ENCODE results near the gene ZNF679. TPM values are rescaled to one million over a fixed set of nuclear protein-coding genes. Genes with fewer than 3 reads are reported as not detected.
"Not testable (repeated sequence)": the region's sequence is repeated elsewhere in the genome, so short reads cannot be mapped to it uniquely, and the experiment has no call there.

Gene ZNF679
- total RNA-seq, 1 donor from 2014 or later, result not detected

DNA sequence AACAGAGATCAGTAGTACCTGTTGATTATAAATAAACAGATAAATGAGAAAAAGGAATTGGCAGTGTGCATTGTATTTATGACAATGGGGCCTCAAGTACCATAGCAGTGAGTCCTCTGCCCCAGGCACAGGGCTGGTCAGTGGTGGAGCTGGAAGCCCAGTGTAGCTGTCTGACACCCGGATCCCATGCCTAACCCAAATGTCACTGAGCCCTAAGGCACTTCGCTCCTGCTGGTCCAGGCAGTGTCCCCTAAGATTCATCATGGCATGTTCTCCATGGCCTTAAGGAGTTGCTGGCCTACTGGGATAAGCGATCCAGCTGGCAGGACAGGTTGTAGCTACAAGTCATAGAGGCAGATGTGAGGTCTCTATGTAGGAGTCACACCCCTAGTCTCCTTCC is 82.2 kb downstream of the ZNF679 start:
- no peak for DNase-seq (ENCODE audit: low read depth in 2 of 2)

DNA sequence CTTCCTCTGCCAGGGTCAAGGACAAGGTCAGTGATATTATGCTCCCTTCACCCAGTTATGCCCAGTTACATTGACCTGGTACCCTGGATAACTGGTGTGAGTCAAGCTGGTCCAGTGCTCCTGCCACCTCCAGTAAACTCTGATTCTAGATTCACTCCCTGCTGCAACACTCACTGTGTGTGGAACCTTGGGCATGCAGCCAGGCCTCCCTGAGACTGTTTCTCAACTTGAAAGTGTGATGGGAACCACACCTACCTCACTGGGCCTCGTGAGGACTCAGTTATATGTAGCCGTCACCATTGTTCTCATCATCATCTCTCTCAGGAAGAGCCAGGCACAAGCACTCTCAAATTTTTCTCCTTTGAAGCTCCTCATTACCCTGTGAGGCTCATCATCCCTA is 84.6 kb downstream of the ZNF679 start:
- no peak for DNase-seq (ENCODE audit: low read depth in 2 of 2)

DNA sequence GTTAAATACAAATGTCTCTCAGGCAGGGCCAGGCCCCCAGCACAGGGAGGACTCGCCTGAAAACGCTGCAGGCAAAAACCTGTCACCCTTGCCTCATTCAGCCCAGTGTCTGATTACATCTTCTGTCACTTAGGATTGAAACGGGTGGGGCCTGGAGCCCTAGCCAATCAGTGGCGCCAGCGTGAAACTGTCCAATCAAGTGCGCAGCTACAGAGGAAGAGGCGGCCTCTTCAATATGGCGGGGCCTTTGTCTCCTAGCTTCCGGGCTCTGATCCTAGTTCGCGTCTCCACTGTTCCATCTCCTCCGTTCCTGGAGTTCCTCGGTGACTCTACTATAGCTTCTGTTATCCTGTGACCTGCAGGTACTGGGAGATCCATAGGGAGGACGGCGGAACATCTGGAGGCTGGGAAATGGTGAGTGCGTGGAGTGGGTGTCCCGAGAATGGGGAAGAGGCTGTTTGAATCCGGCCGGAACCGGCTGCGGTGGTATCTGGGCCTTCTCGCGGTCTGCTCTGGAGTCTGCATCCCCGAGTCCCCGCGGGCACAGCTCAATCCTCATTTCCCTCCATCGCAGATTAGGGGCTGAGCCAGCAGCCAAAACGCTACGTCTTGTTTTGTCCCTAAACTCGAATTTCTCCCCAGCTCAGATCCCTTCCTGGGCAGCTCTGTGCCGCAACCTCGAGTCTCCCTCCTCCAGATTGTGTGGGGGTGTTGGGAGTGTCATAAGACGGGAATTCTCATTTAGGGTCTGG is 85.6 kb downstream of the ZNF679 start, which contains the start of gene ZNF736:
TSS of gene ZNF736 (plus strand) at position 222 of the 752 bp plus-strand sequence. CDS start at position 412, 190 bp downstream.
- DNase-seq (ENCODE audit: low read depth in 2 of 2), result peak; percentile 92 to 94

DNA sequence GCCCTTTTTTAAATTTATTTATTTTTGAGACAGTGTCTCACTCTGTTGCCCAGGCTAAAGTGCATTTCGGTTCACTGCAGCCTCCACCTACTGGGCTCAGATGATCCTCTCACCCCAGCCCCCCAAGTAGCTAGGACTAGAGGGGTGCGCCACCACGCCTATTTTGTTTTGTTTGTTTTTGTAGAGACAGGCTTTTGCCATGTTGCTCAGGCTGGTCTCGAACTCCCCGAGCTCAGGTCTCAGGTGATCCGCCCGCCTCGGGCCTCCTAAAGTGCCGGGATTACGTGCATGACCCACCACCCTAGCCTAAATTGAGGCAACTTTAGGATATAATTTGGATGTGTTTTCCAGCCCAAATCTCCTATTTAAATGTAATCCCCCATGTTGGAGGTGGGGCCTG is 86.3 kb downstream of the ZNF679 start:
- peak in 1 of 2 donors; percentile 2 for DNase-seq (ENCODE audit: low read depth in 2 of 2)

DNA sequence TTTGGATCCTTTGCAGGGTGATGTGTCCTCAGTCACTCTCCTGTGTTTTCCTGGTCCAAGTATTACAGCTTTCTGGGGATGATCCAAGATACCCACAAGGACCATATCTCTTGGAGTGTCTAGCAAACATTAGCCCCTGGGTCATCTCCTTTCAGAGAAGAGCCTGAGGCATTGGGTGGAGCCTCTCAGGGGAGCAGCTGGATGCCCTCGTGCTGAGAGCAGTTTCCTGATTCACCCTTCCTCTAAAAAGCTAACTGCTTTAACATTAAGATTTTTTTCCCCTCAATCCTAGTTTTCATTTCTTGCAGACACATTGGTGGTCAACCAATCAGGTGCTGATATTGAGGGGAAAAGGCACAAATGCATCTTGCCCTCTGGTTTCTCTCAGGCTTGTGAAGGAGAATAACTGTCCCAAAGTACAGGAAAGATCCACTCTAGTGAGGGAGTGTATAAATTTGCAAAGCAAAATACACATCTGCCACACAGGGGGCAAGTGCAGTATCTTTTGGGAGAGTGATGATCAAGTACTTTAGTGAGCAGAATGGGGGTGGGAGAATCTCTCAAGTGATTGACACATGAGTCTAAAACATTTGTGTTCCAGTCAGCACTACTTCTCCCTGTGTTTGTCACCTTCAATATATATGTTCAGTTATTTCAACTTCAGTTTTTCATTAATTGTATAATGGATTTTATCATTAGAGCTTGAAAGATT is 87.9 kb downstream of the ZNF679 start:
- DNase-seq (ENCODE audit: low read depth in 2 of 2), result not testable (repeated sequence)

Other genes starting within 250 kb of the ZNF679 start
- not detected in 2 replicates for gene ZNF722, start 229.6 kb upstream of the ZNF679 start, total RNA-seq
- under 0.01 and 0.60 TPM in 2 replicates for gene ZNF727, start 183.0 kb upstream of the ZNF679 start, total RNA-seq
- not detected in 2 replicates for gene ZNF735, start 21.3 kb upstream of the ZNF679 start, total RNA-seq
- 3.7 and 8.3 TPM in 2 replicates for gene ZNF736, start 85.5 kb downstream of the ZNF679 start, total RNA-seq